AG08395 (cell line): ENCODE measurements around the gene NBEA.
"Not testable (repeated sequence)": the region's sequence is repeated elsewhere in the genome, so short reads cannot be mapped to it uniquely, and the experiment has no call there.

Experiments used
- DNase-seq: peaks from one replicate; pipeline ENCODE4 v3.0.0; 2012; ENCODE audit warnings: mixed read lengths, low spot score

The NBEA gene

DNA sequence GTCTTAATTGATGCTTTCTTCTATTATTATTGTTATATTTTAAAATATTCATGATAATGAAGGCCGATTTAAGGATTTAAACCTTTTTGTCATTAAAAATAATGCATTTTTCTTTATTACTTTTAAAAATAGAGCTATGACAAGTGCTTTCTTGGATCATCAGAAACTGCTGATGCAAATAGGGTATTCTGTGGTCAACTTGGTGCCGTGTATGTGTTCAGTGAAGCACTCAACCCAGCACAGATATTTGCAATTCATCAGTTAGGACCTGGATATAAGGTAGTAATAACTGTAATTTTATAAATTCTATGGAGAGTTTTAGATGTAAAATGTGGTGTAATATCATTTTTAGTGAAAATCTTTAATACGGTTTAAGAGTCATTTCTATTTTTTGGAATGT lies 116.5 kb downstream of the NBEA start:
- not testable (repeated sequence) for DNase-seq

DNA sequence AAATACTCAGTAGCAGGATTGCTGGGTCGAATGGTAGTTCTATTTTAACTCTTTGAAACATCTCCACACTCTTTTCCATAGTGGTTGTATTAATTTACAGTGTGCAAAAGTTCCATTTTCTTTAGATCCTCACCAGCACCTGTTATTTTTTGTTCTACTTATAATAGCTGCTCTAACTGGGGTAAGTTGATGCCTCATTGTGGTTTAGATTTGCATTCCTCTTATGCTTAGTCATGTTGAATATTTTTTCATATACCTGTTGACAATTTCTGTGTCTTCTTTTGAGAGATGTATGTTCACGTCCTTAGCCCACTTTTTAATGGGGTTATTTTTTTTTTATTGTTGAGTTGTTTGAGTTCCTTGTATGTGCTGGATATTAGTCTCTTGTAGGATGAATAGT lies 144.6 kb downstream of the NBEA start:
- DNase-seq = no peak

DNA sequence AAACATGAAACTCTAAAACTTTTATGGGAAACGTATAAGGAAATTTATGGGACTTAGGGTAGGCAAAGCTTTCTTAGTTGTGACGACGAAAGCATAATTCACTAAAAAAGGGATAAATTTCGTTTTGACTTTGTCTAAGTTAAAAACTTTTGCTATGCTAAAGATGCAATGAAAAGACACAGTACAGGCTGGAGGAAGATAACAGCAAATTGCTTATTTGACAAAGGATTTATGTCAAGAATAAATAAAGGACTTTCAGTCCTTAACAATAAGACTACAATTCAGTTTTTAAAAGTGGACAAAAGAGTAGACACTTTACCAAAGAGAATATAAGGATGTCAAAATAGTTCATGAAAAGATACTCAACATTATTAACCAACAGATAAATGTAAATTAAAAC lies 150.2 kb downstream of the NBEA start:
- DNase-seq = no peak

DNA sequence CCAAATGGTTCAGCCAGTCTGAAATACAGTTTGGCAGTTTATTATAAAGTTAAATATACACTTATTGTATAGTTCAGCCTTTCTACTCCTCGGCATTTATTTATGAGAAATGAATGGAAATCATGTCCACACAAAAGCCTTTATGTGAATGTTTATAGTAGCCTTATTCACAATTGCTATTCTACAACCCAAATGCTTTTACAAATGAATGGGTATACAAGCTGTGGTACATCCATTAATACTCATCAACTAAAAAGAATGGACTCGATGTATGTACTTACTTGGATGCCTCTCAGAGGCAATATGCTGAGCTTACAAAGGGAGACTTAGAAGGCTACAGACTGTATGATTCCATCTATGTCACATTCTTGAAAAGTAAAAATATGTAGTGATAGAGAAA lies 150.7 kb downstream of the NBEA start:
- DNase-seq = no peak

DNA sequence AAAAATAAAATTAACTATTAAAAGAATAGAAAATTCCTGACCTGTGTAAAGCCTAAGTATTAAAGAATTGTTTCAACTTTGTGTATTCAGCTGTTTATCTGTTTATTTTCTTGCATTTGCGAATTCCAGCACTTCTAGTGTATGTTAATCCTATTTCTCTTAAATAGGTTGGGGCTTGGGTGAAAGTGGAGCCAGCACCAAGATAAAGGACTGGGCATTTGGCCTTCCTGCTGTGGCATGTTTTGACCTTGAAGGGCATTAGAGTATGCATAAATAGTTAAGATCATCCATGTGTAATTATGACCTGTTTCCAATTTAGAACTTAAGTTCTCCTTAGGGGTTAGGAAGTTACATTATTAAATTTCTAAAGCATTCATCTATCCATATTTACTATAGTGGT lies 151.3 kb downstream of the NBEA start:
- no peak for DNase-seq

DNA sequence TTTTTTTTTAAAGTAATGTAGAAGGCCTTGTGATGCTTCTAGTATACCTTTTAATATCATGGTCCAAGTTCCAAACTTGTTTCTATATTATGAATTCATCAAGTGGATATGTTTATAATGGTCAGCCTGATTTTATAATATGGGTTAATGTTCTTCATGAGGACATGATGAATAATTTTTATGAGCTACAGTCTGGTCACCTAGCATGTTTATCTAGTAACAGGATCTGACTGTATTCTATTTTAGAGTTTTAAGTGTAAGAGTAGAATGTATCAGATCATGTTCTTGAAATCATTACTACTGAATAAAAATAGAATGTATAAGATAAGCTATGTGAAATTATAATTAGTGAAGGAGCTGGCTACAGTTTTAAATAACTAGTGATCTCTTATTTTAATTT lies 164.7 kb downstream of the NBEA start:
- not testable (repeated sequence) for DNase-seq

DNA sequence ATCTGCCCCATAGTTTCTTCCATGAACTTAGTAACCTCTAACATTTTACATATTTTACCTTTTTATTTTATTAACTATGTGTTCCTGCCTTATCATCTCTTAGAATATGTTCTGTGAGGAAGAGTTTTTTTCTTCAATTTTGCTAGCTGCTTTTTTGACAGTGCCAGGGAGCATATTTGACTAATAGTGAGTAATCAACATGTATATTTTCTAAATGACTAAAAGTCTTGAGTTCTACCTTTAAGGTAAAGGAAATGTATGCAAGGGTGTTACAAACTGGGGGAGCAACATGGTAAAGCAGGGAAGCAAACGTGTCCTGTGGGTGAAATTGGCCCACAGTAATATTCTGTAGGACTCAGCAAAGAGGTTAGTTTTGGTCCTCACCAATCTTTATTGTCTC lies 165.5 kb downstream of the NBEA start:
- DNase-seq = no peak

DNA sequence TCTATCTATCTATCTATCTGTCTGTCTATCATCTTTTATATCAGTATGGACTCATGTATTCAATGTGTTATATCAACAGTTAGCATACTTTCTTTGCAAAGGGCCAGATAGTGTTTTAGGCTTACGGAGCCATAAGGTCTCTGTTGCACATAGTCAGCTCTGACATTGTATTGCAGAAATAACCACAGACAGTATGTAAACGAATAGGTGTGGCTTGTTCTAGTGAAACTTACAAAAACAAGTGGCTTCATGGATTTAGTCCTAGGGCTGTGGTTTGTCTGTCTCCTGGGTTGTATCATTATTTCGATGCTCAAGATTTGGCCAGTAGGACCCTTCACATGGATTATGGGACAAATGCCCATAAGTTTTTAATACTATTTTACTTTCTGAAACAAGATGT lies 171.5 kb downstream of the NBEA start:
- not testable (repeated sequence) for DNase-seq

DNA sequence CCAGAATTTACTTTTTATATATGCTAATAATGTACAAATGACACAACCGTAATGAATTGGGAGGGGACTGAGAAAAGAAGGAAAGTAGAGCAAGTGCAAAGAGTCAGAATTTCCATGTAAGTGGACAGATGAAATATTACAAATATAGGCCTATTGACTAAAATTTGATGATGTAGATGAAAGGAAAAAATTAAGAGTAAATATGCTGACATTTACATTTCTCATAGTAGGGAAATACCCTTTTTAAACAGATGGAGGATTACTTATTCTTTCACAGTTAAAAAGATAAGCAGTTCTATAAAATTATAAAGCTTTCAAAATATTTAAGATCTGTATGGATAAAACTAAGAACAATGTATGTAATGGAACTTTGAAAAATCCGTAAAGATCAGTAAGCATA lies 185.4 kb downstream of the NBEA start:
- no peak for DNase-seq

DNA sequence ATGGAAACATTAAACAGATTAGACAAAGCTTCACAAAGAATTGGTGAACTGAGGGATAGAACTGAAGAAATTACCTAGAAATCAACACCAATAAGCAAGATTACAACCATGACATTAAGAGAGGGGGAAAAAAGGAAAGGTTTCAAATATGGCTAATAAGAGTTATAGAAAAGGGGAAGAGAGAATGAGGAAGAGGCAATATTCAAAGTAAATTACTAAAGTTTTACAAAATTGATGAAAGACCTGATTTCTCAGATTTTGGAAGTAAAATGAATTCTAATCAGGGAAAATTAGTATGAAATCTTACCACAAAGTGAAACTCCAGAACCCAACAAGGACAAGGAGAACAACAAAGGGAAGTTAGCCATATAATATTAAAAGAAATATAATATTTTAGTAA lies 187.4 kb downstream of the NBEA start:
- DNase-seq = no peak

DNA sequence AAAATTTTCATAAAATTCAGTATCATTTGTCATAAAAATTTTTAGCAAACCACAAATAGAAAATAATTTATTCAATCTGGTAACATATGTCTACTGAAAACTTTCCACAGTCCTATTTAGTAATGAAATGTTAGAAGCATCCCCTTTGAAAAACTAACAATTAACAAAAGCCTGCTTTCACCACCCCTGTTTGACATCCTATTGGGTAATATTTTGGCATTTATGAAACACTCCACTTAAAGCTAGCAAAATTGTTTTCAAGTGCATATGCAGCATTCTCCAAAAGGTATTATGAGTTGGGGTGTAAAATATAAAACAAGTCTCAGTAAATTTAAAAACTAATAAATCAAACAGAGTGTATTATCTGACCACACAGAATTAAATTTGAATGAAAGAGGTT lies 189.4 kb downstream of the NBEA start:
- DNase-seq = no peak

DNA sequence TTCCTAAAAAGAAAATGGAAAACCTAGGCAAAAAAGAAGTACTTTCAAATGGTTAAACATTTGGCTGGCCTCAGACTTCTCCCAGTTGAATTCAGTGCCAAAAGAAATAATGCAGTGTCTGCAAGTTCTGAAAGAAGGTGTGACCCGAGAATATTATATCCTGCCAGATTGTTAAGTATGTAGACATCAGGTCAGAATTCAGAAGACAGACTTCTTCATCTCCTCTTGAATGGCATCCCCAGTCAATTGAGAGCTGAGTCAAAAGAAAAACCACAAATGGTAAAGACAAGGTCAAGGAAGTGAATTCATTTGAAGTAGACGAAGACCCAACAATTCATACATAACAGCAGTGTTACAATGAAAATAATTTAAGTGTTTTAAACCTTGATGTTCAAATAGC lies 194.5 kb downstream of the NBEA start:
- no peak for DNase-seq

DNA sequence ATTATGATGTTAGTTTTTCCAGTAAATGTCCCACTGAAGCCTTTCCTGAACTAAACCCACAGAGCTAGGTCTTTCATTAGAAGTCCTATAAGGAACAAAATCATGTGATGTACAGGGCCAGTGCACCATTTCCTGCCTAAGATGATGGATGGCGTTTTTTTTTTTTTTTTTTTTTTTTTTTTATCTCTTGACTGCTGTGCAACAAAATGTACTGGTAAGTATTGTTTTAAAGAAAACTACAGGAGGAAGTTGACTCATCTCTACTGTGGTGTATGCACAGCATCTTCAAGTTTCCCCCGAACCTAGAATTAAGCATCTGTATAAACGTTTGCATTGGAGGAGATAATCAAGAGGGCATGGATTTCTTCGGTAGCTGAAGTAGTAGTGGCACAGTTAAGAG lies 197.5 kb downstream of the NBEA start:
- DNase-seq = no peak

DNA sequence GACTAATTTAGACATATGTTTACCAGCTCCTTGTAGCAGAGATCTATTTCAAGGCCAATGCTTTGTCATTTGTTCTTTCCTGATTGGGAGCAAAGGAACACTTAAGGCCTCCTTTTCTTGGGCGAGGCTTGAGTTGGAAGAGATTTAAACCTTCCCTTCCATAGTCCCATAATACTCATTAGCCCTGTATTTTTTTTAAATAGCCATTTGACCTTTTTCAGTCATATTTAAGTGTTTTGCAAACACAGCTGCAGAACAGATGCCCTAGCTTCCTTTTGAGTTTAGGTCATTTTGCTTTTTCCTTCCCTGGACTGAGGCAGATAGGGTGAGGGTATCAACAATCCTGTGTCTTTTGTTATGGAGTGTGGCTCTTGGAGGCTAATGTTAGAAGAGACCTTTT lies 198.3 kb downstream of the NBEA start:
- DNase-seq = no peak

DNA sequence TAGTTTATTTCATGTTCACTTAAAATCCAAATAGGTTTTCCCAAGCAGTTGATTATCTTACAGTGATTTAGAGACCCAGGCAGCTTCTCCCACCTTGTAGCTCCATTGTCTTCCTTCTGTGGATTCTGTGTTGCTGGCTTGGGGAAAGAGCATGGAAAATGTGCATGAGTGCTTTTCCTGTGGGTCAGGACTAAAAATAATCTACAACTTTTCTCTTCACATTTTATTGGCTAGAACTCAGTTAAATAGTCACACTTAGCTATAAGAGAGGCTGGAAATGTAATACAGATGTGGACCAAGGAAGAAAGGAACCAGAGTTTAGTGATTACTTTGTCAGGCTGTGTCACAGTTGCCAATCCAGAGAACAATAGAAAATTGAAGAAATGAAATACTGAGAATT lies 198.8 kb downstream of the NBEA start:
- peak; percentile 7 for DNase-seq

DNA sequence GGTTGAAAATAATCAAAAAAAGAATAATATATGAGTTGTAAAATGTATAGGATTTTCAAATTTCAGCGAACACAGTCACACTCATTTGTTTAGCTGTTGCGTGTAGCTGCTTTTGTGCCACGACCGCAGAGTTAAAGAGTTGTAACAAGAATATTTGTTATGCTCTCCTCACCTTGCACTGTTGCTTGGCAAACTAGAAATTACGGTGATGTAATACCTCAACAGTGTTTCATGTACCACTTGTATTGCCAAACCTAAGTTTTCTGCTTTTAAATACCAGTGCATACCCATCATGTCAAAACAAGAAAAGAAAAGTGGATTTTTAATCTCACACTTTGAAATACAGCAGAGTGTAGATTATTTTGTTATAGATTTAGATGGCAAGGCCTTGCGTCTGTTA lies 201.1 kb downstream of the NBEA start:
- no peak for DNase-seq

DNA sequence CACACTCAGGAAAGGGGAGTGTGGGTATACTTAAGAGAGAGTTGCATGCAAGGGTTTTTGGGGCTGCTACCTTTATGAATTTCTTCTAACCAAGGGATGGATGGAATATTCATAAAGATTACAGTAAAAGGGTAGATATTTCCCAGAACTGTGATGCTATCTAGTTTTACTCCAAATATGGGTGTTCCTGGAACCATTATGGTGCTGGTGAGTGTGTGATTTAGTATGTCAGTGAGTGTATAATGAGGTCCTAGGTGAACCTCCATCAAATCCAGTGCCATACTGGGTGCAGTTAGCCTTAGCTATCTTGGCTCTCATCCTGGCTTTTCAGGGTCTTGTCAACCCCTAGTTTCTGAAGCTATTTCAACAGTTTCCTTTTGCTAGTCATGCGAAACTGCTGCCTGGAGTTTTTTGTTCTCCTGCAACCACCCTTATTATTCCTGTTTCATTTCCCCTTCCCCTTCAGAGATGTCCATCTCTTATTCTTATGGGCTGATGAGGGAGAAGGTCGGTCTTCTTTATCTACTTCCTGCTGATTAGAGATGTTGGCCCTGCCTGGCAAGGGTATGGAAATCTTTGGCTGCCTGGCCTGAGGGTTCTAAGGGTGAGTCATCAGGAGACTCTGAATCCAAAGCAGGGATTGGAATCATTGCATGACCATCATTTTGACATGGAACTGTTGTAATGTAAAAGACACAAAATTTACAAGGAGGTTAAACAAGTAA lies 202.3 kb downstream of the NBEA start:
- peak; percentile 5 for DNase-seq

DNA sequence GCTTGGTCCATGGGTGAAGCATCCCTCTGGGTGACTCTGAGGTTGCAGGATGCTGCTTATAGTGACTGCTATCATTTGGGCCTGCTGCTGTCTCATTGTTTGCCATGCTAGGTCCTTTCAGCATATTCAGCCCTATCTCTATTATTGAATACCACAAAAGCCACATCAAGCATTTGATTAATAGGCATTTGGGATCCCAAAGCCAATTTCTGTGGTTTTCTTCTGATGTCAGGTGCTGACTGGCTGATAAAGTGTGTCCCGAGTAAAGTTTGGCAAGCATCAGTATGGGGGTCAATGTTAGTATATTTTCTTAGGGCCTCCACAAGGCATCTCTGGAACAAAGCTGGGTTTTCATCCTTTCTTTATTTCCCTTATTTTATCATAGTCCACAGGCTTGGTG lies 204.6 kb downstream of the NBEA start:
- DNase-seq = no peak

DNA sequence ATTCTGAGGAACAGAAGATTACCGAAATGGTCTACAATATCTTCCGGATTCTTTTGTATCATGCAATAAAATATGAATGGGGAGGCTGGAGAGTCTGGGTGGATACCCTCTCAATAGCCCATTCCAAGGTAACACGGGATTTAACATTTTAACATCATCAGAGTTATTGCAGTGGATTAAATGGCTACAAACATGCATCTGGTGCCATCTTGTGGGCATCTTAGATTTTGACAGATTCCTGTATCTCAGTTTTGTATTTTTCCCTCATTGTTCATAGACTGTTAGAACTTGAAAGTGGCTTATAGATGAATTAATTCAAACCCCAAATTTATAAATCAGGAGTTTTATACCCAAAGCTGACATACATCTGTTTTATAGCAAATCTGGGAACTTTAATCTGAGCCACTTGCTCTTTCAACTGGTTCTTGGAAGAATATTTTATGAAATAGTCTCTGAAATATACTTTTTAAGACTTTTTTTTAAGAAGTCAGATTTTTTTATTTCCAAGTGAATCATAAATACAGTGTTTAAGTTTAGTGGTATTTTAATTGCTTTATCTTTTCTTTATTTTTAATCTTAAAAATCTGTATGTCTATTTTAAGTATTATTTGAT lies 215.2 kb downstream of the NBEA start:
- peak; percentile 61 for DNase-seq

DNA sequence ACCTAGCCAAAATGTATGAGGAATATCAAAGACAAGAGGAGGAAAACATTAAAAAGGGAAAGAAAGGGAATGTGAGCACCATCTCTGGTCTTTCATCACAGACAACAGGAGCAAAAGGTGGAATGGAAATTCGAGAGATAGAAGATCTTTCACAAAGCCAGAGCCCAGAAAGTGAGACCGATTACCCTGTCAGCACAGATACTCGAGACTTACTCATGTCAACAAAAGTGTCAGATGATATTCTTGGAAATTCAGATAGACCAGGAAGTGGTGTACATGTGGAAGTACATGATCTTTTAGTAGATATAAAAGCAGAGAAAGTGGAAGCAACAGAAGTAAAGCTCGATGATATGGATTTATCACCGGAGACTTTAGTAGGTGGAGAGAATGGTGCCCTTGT lies 217.0 kb downstream of the NBEA start:
- no peak for DNase-seq

DNA sequence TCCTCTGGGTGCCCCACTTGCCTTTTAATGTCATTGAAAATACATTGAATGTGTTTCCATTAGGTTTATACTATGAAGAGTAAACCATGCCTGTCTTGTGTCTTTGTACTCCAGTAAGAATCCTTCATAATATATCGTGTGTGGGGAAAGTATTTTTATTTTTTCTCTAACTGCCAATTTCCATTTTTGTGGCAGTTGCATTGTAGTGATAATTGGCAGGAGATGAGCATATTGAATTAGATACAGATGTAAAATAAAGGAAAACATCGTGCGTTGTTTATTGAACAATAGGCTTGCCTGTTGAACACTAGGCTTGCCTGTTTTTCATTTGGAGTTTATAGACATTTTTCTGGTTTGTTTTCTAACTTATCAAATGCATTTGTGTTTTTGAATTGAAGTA lies 218.8 kb downstream of the NBEA start:
- DNase-seq = peak; percentile 4

DNA sequence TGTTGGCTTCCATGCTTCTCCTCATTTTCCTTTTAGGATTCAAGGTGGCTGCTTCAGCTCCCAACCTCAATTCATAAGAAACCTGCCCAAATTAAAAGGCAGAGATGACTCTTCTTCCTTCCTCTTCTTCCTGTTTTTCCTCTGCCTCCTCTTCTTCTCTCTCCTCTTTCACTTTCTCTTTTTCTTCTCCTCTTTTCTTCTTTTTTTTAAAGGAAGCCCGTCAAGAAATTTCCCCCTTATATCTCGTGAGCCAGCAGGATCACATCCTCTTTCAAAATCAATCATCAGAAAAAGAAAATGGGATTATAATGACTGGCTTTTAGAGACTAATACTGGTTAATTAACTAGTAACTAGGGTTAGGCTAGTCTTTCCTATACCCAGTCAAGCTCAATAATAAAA lies 220.3 kb downstream of the NBEA start:
- no peak for DNase-seq

DNA sequence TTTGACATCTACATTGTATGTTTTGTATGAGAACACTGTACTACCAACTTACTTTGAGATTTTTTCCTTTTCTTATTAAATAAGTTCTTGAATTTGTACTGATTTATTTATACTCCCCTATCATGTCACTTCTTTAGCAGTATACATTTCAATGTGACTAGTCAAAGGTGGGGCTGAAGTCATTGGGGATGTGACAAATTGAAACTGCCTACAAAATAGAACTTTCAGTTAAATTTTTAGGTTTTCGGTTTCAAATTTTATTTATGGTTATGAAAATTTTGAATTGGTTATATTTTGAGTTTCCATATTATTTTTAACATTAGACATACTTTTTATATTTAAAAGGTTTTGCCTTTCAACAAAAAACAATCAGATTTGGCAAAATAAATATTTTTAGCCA lies 221.6 kb downstream of the NBEA start:
- DNase-seq = no peak

DNA sequence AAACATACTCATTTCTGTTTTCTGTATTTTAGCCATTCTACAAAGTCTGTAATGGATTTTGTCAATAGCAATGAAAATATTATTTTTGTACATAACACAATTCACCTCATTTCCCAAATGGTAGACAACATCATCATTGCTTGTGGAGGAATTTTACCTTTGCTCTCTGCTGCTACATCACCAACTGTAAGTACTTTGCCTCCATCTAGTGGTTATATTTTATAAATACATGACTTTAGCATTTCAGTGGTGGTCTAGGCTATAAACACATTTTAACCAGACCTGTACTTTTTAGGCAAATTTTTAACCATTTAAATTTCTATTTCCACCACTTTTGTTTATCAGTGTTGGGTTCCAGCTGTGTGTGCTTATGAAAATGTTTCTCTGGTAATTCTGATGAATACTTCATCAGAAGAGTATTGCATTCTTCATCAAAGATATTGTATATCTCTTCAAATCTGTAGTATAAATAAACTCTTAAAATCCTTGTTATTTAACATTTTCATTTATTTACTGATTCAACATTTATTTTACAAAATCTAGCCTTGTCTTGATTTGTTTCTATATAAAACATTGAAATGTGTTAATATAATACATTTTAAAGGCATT lies 222.4 kb downstream of the NBEA start:
- peak; percentile 27 for DNase-seq
